ENCODE measurements around the gene LLPH.

The LLPH gene

DNA sequence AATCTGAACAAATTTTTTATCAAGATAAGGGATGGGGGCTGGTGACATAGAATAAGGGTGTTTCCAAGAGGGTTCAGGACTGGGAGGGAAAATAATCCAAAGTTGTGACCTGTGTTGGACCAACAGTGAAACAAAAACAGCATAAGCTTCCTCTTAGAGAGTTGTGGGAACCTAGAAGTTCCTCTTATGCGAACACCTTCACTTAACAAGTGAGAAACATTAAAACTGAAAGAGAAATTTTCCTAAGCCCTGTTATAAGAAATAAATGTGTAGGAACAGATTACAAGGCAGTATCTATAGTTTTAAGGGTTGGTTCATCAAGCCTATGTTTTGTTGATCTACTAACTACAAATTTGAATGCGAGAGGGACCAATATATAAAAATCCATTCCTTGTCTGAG, 58.4 kb downstream of the LLPH start:
- Histone ChIP-seq H4K20me1 (ENCODE audit: insufficient read depth, low read length, poor library complexity, severe bottlenecking) (no peaks in the 10 kb centered on the region), H3F3A (ENCODE audit: low read depth) (no peaks in the 10 kb centered on the region), H3K9me2 (replicated peaks; ENCODE audit: low read depth, low read length) (no peaks in the 10 kb centered on the region), H3K27me3 (ENCODE audit: insufficient read depth, low read length, poor library complexity, severe bottlenecking) (peaks cover 4% of the 10 kb centered on the region), H3K36me3 (ENCODE audit: insufficient read depth, low read length) (no peaks in the 10 kb centered on the region), H3K4me2 (ENCODE audit: low read depth, low read length, poor library complexity, severe bottlenecking) (no peak overlapping the region), H2AFZ (ENCODE audit: low read length) (no peak overlapping the region), H3K9ac (ENCODE audit: low read depth, low read length, poor library complexity, severe bottlenecking) (no peak overlapping the region), H3K79me2 (ENCODE audit: insufficient read depth, low read length) (no peaks in the 10 kb centered on the region), H3K4me1 (ENCODE audit: insufficient read depth, low read length, poor library complexity, severe bottlenecking) (peaks cover 5% of the 10 kb centered on the region), H3K4me3 (ENCODE audit: low read length, poor library complexity, severe bottlenecking) (no peak overlapping the region), H3K9me3 (ENCODE audit: insufficient read depth, low read depth, low read length) (no peaks in the 10 kb centered on the region)
- no peak for TF ChIP-seq EZH2phosphoT487 (IDR thresholded peaks at IDR 0.05; ENCODE audit: borderline replicate concordance)
- TF ChIP-seq CTCF (conservative IDR thresholded peaks at IDR 0.05; ENCODE audit: low read length) = no peak

- Histone ChIP-seq H3K9me3 (ENCODE audit: insufficient read depth, low read depth, low read length) (no peaks in the 10 kb centered on the region), H3K79me2 (ENCODE audit: insufficient read depth, low read length) (no peaks in the 10 kb centered on the region), H3K9me2 (replicated peaks; ENCODE audit: low read depth, low read length) (no peaks in the 10 kb centered on the region), H2AFZ (ENCODE audit: low read length) (no peak overlapping the region), H3F3A (ENCODE audit: low read depth) (no peaks in the 10 kb centered on the region), H3K36me3 (ENCODE audit: insufficient read depth, low read length) (no peaks in the 10 kb centered on the region), H3K4me1 (ENCODE audit: insufficient read depth, low read length, poor library complexity, severe bottlenecking) (peaks cover 11% of the 10 kb centered on the region), H3K4me3 (ENCODE audit: low read length, poor library complexity, severe bottlenecking) (no peak overlapping the region), H3K4me2 (ENCODE audit: low read depth, low read length, poor library complexity, severe bottlenecking) (no peak overlapping the region), H3K27me3 (ENCODE audit: insufficient read depth, low read length, poor library complexity, severe bottlenecking) (no peaks in the 10 kb centered on the region), H3K9ac (ENCODE audit: low read depth, low read length, poor library complexity, severe bottlenecking) (no peak overlapping the region), H4K20me1 (ENCODE audit: insufficient read depth, low read length, poor library complexity, severe bottlenecking) (no peaks in the 10 kb centered on the region)
- TF ChIP-seq CTCF (conservative IDR thresholded peaks at IDR 0.05; ENCODE audit: low read length) (no peak), EZH2phosphoT487 (IDR thresholded peaks at IDR 0.05; ENCODE audit: borderline replicate concordance) (no peak)
Observed at GRCh38 chr12:66071549-66071948, 59.0 kb downstream of the LLPH start.

- Histone ChIP-seq H3K4me3 (ENCODE audit: low read length, poor library complexity, severe bottlenecking) (no peak overlapping the region), H4K20me1 (ENCODE audit: insufficient read depth, low read length, poor library complexity, severe bottlenecking) (no peaks in the 10 kb centered on the region), H3K4me2 (ENCODE audit: low read depth, low read length, poor library complexity, severe bottlenecking) (no peak overlapping the region), H3K27me3 (ENCODE audit: insufficient read depth, low read length, poor library complexity, severe bottlenecking) (no peaks in the 10 kb centered on the region), H3K9ac (ENCODE audit: low read depth, low read length, poor library complexity, severe bottlenecking) (no peak overlapping the region), H3F3A (ENCODE audit: low read depth) (no peaks in the 10 kb centered on the region), H3K79me2 (ENCODE audit: insufficient read depth, low read length) (no peaks in the 10 kb centered on the region), H3K36me3 (ENCODE audit: insufficient read depth, low read length) (no peaks in the 10 kb centered on the region), H3K4me1 (ENCODE audit: insufficient read depth, low read length, poor library complexity, severe bottlenecking) (peaks cover 18% of the 10 kb centered on the region), H2AFZ (ENCODE audit: low read length) (no peak overlapping the region), H3K9me2 (replicated peaks; ENCODE audit: low read depth, low read length) (no peaks in the 10 kb centered on the region), H3K9me3 (ENCODE audit: insufficient read depth, low read depth, low read length) (no peaks in the 10 kb centered on the region)
- TF ChIP-seq CTCF (conservative IDR thresholded peaks at IDR 0.05; ENCODE audit: low read length) (no peak), EZH2phosphoT487 (IDR thresholded peaks at IDR 0.05; ENCODE audit: borderline replicate concordance) (no peak)
Observed at GRCh38 chr12:66070378-66071120, 60.0 kb downstream of the LLPH start.

Data from Loucy (cell line).